ENCODE data around the gene RPL9. TPM values are rescaled to one million over a fixed set of nuclear protein-coding genes. Genes with fewer than 3 reads are reported as not detected.

The RPL9 gene
- polyA plus RNA-seq, 2 donors = 1,586 to 1,928 TPM

DNA sequence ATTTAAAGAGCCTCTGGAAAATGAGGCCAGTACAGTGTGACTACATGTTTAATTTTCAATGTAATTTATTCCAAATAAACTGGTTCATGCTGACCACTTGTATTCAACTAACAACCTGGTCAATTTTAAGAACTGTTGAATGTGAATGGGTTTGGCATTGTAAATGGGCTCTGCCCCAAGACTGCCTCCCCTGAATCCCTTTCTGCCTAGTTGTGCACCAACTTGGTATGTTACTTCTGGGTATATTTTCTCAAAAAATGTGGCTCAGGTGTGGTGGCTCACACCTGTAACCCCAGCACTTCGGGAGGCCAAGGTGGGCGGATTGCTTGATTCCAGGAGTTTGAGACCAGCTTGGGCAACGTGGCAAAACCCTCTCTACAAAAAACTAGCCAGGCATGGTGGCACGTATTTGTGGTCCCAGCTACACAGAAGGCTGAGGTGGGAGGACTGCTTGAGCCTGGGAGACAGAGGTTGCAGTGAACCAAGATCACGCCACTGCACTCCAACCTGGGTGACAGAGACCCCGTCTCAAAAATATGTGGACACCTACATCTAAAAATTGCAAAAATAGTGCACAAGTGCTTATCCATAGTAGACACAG is 7.2 kb downstream of the RPL9 start:
- Histone ChIP-seq H3K27ac (ENCODE audit: low read depth in 2 of 2, low read length in 1 of 2) (no peak overlapping the region), H3K36me3 (ENCODE audit: control insufficient read depth in 2 of 2, insufficient read depth in 2 of 2, low read length in 1 of 2) (peaks cover 10 to 15% of the 10 kb centered on the region in 2 donors), H3K27me3 (ENCODE audit: control insufficient read depth in 1 of 2, insufficient read depth in 2 of 2, low read length in 2 of 2) (no peaks in the 10 kb centered on the region), H3K9me3 (ENCODE audit: control insufficient read depth in 2 of 2, insufficient read depth in 1 of 2, low read depth in 1 of 2, low read length in 1 of 2) (no peaks in the 10 kb centered on the region), H3K4me1 (ENCODE audit: control insufficient read depth in 2 of 2, insufficient read depth in 2 of 2, low read length in 1 of 2) (peaks cover 0 to 8% of the 10 kb centered on the region in 2 donors), H3K4me3 (ENCODE audit: low read depth in 1 of 2, low read length in 2 of 2) (no peak overlapping the region)
- 87 to 89% methylated on average over 6 of the region's 6 CpGs for WGBS, 2 donors

GRCh38 chr4:39450618-39451017 is 8.1 kb downstream of the RPL9 start:
- Histone ChIP-seq H3K9me3 (ENCODE audit: control insufficient read depth in 2 of 2, insufficient read depth in 1 of 2, low read depth in 1 of 2, low read length in 1 of 2) (no peaks in the 10 kb centered on the region), H3K27me3 (ENCODE audit: control insufficient read depth in 1 of 2, insufficient read depth in 2 of 2, low read length in 2 of 2) (no peaks in the 10 kb centered on the region), H3K36me3 (ENCODE audit: control insufficient read depth in 2 of 2, insufficient read depth in 2 of 2, low read length in 1 of 2) (peaks cover 10 to 15% of the 10 kb centered on the region in 2 donors), H3K4me1 (ENCODE audit: control insufficient read depth in 2 of 2, insufficient read depth in 2 of 2, low read length in 1 of 2) (peaks cover 0 to 14% of the 10 kb centered on the region in 2 donors), H3K27ac (ENCODE audit: low read depth in 2 of 2, low read length in 1 of 2) (no peak overlapping the region), H3K4me3 (ENCODE audit: low read depth in 1 of 2, low read length in 2 of 2) (no peak overlapping the region)
- WGBS, 2 donors = 55 to 63% methylated on average over 2 of the region's 2 CpGs

- 6 to 13% methylated on average over 61 of the region's 61 CpGs for WGBS, 2 donors
Measured at GRCh38 chr4:39446842-39447573, 11.7 kb downstream of the RPL9 start.

DNA sequence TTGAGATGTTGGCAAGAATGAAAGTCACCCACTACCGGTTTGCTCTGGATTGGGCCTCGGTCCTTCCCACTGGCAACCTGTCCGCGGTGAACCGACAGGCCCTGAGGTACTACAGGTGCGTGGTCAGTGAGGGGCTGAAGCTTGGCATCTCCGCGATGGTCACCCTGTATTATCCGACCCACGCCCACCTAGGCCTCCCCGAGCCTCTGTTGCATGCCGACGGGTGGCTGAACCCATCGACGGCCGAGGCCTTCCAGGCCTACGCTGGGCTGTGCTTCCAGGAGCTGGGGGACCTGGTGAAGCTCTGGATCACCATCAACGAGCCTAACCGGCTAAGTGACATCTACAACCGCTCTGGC is 12.3 kb downstream of the RPL9 start:
- 78 to 80% methylated on average over 20 of the region's 20 CpGs for WGBS, 2 donors
- H3K4me3 ChIP-seq (ENCODE audit: low read depth in 1 of 2, low read length in 2 of 2) = peak overlapping the region in 1 of 2 donors; percentile 64
- H3K27me3 ChIP-seq (ENCODE audit: control insufficient read depth in 1 of 2, insufficient read depth in 2 of 2, low read length in 2 of 2) = no peaks in the 10 kb centered on the region
- peak overlapping the region; percentile 57 to 86 for H3K27ac ChIP-seq (ENCODE audit: low read depth in 2 of 2, low read length in 1 of 2)
- H3K4me1 ChIP-seq (ENCODE audit: control insufficient read depth in 2 of 2, insufficient read depth in 2 of 2, low read length in 1 of 2) = peaks cover 0 to 14% of the 10 kb centered on the region in 2 donors
- no peaks in the 10 kb centered on the region for H3K9me3 ChIP-seq (ENCODE audit: control insufficient read depth in 2 of 2, insufficient read depth in 1 of 2, low read depth in 1 of 2, low read length in 1 of 2)
- peaks cover 2% of the 10 kb centered on the region in 2 donors for H3K36me3 ChIP-seq (ENCODE audit: control insufficient read depth in 2 of 2, insufficient read depth in 2 of 2, low read length in 1 of 2)

More at GRCh38 chr4:39446842-39447573, 11.7 kb downstream of the RPL9 start:
- Histone ChIP-seq H3K27me3 (ENCODE audit: control insufficient read depth in 1 of 2, insufficient read depth in 2 of 2, low read length in 2 of 2) (no peaks in the 10 kb centered on the region), H3K4me1 (ENCODE audit: control insufficient read depth in 2 of 2, insufficient read depth in 2 of 2, low read length in 1 of 2) (peaks cover 0 to 14% of the 10 kb centered on the region in 2 donors), H3K4me3 (ENCODE audit: low read depth in 1 of 2, low read length in 2 of 2) (peak overlapping the region; percentile 64 to 65), H3K27ac (ENCODE audit: low read depth in 2 of 2, low read length in 1 of 2) (peak overlapping the region; percentile 87 to 95), H3K36me3 (ENCODE audit: control insufficient read depth in 2 of 2, insufficient read depth in 2 of 2, low read length in 1 of 2) (peaks cover 2 to 5% of the 10 kb centered on the region in 2 donors), H3K9me3 (ENCODE audit: control insufficient read depth in 2 of 2, insufficient read depth in 1 of 2, low read depth in 1 of 2, low read length in 1 of 2) (no peaks in the 10 kb centered on the region)

DNA sequence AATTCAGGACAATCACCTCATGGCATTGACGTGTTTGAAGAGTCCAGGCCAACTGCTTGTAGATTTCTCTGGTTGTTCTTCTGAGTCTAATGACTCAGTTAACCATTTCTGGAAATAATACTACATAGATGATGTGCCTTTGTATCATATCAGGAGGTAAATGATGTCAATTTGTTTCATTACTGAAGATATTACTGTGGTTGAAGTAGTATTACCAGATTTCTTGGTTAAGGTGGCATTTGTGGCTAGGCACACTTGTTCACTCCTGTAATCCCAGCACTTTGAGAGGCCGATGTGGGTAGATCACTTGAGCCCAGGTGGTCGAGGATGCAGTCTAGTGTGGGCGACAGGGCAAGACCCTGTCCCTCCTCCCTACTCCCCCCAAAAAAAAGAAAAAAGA is 15.7 kb downstream of the RPL9 start:
- peaks cover 0 to 14% of the 10 kb centered on the region in 2 donors for H3K4me1 ChIP-seq (ENCODE audit: control insufficient read depth in 2 of 2, insufficient read depth in 2 of 2, low read length in 1 of 2)
- H3K27ac ChIP-seq (ENCODE audit: low read depth in 2 of 2, low read length in 1 of 2) = no peak overlapping the region
- 68 to 72% methylated on average over 4 of the region's 4 CpGs for WGBS, 2 donors
- no peaks in the 10 kb centered on the region for H3K27me3 ChIP-seq (ENCODE audit: control insufficient read depth in 1 of 2, insufficient read depth in 2 of 2, low read length in 2 of 2)
- H3K9me3 ChIP-seq (ENCODE audit: control insufficient read depth in 2 of 2, insufficient read depth in 1 of 2, low read depth in 1 of 2, low read length in 1 of 2) = no peaks in the 10 kb centered on the region
- H3K36me3 ChIP-seq (ENCODE audit: control insufficient read depth in 2 of 2, insufficient read depth in 2 of 2, low read length in 1 of 2) = no peaks in the 10 kb centered on the region
- H3K4me3 ChIP-seq (ENCODE audit: low read depth in 1 of 2, low read length in 2 of 2) = no peak overlapping the region

- no peaks in the 10 kb centered on the region for H3K9me3 ChIP-seq (ENCODE audit: control insufficient read depth in 2 of 2, insufficient read depth in 1 of 2, low read depth in 1 of 2, low read length in 1 of 2)
- H3K4me3 ChIP-seq (ENCODE audit: low read depth in 1 of 2, low read length in 2 of 2) = no peak overlapping the region
- H3K27ac ChIP-seq (ENCODE audit: low read depth in 2 of 2, low read length in 1 of 2) = no peak overlapping the region
- H3K36me3 ChIP-seq (ENCODE audit: control insufficient read depth in 2 of 2, insufficient read depth in 2 of 2, low read length in 1 of 2) = no peaks in the 10 kb centered on the region
- 81 to 84% methylated on average over 2 of the region's 2 CpGs for WGBS, 2 donors
- H3K27me3 ChIP-seq (ENCODE audit: control insufficient read depth in 1 of 2, insufficient read depth in 2 of 2, low read length in 2 of 2) = no peaks in the 10 kb centered on the region
- H3K4me1 ChIP-seq (ENCODE audit: control insufficient read depth in 2 of 2, insufficient read depth in 2 of 2, low read length in 1 of 2) = peaks cover 0 to 6% of the 10 kb centered on the region in 2 donors
Measured at GRCh38 chr4:39441593-39441992, 17.1 kb downstream of the RPL9 start.

DNA sequence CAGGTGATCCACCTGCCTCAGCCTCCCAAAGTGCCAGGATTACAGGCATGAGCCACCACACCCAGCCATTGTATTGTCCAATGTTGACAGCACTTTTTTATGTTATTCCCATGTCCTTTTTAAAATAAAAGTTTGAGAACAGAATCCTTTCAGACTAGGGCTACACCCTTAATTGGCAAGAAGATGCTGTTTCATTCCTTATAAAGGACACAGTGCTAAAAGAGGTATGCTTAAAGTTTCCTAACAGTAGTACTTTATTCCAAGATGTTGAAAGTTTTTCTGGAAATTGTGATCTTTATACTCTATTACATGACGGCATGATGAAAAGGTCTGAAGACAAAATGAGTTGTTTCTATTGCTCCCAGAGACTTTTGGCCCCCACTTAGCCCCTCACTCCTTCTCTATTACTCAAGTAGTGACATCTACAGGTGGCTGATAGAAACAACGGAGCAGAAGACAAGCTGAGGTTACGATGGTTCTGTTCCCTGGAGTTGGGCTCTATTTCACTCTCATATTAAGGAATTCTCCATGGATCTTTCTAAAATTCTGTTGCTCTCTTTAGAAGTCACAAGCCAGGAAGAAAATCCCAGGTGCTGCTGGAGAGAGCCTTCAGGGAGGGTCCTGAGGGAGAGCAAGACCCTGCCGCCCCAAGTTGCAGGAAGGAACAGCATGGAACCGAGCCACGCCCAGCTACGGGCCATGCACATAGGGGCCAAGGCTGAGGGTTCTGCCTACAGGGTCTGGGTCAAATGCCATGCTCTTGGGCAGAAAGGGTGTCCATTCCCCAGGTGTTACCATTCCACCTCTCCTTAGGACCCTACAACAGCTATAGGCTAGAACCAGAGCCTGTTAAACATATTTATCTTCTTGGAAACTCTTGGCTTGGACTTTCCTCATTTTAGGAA is 22.8 kb downstream of the RPL9 start:
- WGBS, 2 donors = 66 to 69% methylated on average over 7 of the region's 7 CpGs
- no peaks in the 10 kb centered on the region for H3K36me3 ChIP-seq (ENCODE audit: control insufficient read depth in 2 of 2, insufficient read depth in 2 of 2, low read length in 1 of 2)
- H3K27me3 ChIP-seq (ENCODE audit: control insufficient read depth in 1 of 2, insufficient read depth in 2 of 2, low read length in 2 of 2) = no peaks in the 10 kb centered on the region
- H3K4me3 ChIP-seq (ENCODE audit: low read depth in 1 of 2, low read length in 2 of 2) = no peak overlapping the region
- H3K27ac ChIP-seq (ENCODE audit: low read depth in 2 of 2, low read length in 1 of 2) = no peak overlapping the region
- no peaks in the 10 kb centered on the region for H3K4me1 ChIP-seq (ENCODE audit: control insufficient read depth in 2 of 2, insufficient read depth in 2 of 2, low read length in 1 of 2)
- H3K9me3 ChIP-seq (ENCODE audit: control insufficient read depth in 2 of 2, insufficient read depth in 1 of 2, low read depth in 1 of 2, low read length in 1 of 2) = no peaks in the 10 kb centered on the region

DNA sequence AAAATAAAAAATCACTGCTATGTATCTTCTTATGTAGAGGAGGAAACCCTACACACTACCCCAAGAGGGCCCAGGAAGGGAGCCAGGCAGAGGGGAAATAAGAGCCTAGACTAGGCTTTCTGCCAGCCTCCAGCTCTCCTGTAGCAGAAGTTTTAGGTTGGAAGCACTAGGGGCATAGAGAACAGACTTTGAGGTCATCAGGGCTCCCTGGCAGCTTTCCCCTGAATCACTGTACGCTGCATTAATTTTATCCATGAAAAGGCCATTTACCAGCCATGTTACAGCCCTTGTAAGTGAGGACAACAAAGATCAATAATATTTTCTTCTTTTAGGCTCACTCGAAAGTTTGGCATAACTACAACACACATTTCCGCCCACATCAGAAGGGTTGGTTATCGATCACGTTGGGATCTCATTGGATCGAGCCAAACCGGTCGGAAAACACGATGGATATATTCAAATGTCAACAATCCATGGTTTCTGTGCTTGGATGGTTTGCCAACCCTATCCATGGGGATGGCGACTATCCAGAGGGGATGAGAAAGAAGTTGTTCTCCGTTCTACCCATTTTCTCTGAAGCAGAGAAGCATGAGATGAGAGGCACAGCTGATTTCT is 24.7 kb downstream of the RPL9 start:
- no peaks in the 10 kb centered on the region for H3K4me1 ChIP-seq (ENCODE audit: control insufficient read depth in 2 of 2, insufficient read depth in 2 of 2, low read length in 1 of 2)
- H3K27me3 ChIP-seq (ENCODE audit: control insufficient read depth in 1 of 2, insufficient read depth in 2 of 2, low read length in 2 of 2) = no peaks in the 10 kb centered on the region
- no peak overlapping the region for H3K4me3 ChIP-seq (ENCODE audit: low read depth in 1 of 2, low read length in 2 of 2)
- no peaks in the 10 kb centered on the region for H3K36me3 ChIP-seq (ENCODE audit: control insufficient read depth in 2 of 2, insufficient read depth in 2 of 2, low read length in 1 of 2)
- WGBS, 2 donors = 92 to 93% methylated on average over 11 of the region's 11 CpGs
- no peaks in the 10 kb centered on the region for H3K9me3 ChIP-seq (ENCODE audit: control insufficient read depth in 2 of 2, insufficient read depth in 1 of 2, low read depth in 1 of 2, low read length in 1 of 2)
- no peak overlapping the region for H3K27ac ChIP-seq (ENCODE audit: low read depth in 2 of 2, low read length in 1 of 2)
